Cerebellar nuclear complex (tissue), 1 donor: ENCODE results near the gene SNPH.

ENCODE experiments used
- DNase-seq, 2 experiments: peaks; one replicate each; lab custom pipeline; 2025; lab: John Stamatoyannopoulos, UW

Gene SNPH

GRCh38 chr20:1323830-1324597 lies 57.9 kb downstream of the SNPH start:
- no peak for DNase-seq

DNA sequence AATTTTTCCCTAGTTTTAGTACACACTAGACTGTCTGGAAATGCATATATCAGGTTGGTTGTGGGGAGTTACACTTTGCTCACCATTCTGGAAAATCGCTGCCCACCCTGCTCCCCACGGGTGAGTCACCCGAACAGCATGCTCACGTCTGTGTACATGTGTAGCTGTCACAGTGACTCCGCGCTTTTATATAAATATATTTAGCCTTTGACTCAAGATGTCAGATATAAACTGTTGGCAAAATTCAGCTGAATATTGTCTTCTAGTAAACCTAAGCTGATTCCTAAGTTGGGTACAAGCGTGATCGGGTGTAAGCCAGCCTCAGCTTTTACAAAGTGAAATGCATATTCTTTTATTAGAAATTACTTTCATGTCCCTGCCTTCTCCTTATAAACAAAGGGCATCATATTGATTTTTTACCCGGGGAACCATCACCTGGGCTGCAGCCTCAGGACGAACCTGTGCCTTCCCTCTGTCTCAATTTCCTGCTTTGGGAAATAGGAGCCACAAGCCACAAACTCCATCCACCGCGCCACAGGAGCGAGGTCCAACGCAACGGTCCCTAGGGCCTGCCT lies 58.6 kb downstream of the SNPH start:
- no peak for DNase-seq

- DNase-seq: peak; percentile 64 to 73
Measured at GRCh38 chr20:1325173-1326030, 59.3 kb downstream of the SNPH start.

DNA sequence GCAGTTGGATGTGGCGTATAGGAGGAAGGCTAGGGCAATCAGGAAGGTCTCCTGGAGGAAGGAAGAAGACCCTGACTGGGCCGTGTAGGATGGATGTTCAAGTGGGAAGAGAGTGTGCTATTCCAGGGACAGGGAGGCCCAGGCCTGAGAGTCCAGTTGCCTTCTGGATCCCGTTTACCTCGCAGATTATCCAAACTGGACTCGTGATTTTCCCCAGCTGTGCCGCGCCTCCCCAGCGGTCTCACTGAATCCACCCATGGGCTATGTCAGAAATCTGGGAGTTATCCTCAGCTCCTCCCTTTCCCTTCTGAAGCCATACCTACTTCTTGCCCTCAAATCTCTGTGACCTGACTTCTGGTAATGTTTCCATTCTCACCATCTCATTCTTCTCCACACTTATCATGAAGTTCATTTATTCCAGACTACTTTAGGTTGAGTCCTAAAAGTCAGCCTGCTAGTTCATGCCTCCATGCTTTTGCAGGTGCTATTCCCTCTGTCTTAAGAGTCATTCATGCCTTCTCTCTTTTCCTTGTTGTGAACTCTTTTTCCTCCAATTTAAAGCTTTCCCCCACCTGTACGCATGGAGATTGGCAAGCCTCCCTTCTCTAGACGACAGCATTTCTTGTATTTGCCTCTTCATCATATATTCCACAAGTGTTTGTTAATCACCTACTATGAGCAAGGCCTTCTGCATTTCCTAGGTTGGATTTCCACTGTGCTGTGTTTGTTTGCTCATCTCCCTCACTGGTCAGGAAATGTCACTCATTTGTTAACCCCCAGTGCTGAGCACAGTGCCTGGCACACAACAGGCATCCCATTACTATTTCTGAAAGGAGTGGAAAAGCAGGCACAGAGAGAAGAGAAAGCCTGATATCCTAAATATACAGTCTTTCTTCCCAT lies 60.2 kb downstream of the SNPH start:
- no peak for DNase-seq

- DNase-seq: no peak
Measured at GRCh38 chr20:1327241-1327653, 61.2 kb downstream of the SNPH start.

GRCh38 chr20:1327827-1328679 lies 62.0 kb downstream of the SNPH start:
- no peak for DNase-seq

- DNase-seq: no peak
Measured at GRCh38 chr20:1328680-1329330, 62.7 kb downstream of the SNPH start, which contains the start of gene SDCBP2. SDCBP2 (minus strand) TSS chr20:1329139; CDS start chr20:1320416, 8,723 bp downstream.

- DNase-seq: no peak
Measured at GRCh38 chr20:1330075-1330830, 64.2 kb downstream of the SNPH start.

DNA sequence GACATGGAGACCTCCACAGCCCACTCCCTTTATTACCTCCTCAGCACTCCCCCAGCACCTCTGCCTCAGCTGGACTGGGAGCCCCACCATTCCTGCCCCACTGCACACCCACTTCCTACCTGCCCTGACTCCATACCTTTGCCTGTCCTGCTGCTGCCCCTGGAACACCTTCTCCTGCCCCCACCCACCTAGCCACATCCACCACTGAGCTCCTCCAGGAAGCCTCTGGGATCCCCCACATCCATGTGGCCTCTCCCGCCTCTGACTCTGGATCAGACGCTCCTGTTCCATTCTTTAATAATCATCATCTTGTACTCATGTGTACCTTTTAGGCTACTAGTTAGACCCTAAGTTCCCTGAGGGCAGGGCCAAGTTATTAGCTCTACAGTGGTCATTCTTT lies 65.0 kb downstream of the SNPH start:
- no peak for DNase-seq

GRCh38 chr20:1331801-1332453 lies 65.8 kb downstream of the SNPH start:
- no peak for DNase-seq

- DNase-seq: no peak
Measured at GRCh38 chr20:1332749-1333300, 66.7 kb downstream of the SNPH start.

DNA sequence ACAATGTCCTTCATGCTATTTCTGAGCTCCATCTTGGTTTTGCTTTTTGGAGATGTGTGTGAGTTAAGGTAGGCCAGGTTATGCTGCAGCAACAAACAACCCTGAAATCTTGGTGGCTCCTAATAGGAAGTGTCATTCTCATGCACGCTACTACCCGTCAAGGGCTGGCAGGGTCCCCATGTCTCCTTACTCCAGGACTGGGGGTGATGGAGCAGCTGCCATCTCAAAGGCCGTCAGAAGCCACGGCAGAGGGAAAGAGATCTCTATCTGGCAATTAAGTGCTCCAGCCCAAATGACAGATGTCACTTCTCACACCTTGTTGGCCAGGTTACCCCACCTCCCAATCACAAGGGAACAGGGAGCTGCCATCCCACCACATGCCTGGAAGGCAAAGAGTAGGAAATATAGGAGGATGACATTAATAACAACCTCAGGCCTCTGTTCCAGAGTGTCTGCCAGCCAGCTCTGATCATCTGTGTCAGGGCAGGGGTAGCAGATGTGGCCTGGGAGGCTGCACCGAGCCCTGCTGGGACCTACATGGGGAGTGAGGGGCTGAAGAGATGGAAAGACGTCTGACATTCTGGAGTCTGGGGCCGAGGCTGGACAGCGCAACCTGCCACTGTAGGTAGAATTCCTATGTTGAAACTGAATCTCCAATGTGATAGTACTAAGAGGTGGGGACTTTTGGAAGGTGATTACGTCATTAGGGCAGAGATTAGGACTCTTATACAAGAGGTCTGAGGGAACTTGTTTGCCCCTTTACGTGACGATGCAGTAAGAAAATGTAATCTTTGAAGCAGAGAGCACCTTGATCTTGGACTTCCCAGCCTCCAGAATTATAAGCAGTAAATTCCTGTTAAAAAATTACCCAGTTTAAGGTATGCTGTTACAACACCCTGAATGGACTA lies 67.6 kb downstream of the SNPH start:
- no peak for DNase-seq

DNA sequence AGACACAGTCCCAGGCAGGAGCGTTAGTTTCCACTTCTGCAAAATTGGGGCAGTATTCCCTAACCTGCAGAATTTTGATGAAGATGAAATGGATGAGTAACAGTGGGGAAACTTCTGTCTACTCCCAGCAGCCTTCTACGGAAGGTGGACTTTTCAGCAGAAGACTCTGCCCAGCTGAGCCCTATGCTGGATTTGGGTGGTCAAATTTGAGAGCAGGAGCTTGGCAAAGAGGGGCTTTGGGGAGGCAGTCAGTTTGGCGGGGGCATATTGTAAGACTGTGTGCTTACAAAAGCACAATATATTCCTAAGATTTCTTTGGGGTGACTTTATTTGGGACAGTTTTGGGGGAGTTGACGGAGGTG lies 68.3 kb downstream of the SNPH start:
- DNase-seq: no peak

- DNase-seq: no peak
Measured at GRCh38 chr20:1334761-1335160, 68.7 kb downstream of the SNPH start.

DNA sequence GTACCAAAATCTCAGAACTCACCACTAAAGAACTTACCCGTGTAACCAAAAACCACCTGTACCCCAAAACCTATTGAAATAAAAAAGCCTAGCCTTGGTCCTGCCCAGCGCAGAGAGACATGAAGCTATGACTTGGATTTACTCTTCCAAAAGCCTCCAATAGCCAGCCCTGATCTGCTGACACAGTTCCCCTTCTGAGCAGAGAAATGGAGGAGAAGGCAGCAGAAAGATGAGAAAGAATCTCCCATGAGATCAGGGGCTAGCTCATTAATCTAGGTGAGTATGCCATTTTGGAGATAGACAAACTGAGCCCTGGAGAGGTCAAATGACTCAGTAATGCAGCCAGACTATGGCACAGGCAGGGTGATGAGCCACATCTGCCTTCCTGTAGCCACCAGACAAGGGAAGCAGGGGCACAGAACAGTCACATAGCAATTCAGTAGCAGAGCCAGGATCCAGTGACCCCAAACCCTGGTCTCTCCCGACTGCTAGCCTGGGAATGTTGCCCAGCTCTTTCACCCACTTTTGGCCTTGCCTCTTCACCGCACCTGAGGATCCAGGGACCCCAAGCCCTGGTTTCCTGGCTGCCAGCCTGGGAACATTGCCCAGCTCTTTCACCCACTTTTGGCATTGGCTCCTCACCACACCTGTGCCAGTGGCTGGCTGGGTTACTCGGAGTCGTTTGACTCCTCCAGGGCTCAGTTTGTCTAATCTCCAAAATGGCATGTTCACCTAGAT lies 70.0 kb downstream of the SNPH start:
- no peak for DNase-seq

DNA sequence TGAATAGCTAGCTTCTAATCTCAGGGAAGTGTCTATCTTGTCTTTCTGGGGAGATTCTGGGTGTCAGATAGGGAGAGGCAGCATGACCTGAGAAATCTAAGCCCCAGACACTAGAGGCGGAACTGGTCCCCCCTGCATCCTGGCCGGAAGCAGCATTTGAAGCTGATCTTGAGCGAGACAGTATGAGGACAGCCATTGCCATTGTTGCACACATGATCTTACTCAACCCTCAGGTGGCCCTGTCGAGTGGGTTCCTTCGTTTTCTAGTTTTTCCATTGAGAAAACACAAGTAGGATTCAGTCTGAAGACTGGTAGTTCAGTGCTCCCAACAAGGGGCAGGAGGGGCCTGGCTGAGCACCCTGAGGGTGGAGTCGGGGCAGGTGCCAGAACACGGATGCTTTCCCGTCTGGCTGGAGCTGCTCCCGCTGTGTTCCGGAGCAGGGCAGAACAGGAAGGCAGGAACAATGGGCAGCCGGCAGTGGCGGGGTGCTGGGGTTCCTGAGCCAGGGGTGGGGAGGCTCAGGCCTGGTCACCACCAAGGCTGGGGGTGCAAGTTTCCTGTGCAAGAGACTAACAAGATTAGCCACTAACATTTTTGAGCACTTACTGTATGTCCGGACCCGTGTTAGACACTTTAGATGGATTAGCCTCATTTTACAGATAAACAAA lies 70.7 kb downstream of the SNPH start:
- no peak for DNase-seq
